GM12865 (cell line): Measurements from ENCODE around the gene RSF1.

Source experiments
- DNase-seq: peaks from one replicate; pipeline ENCODE4 v3.0.0; 2010; ENCODE audit warnings: low read depth
- H3K4me3 ChIP-seq: 2 replicates; pipeline ENCODE4 v1.5.1; 2011; ENCODE audit warnings: mild to moderate bottlenecking, low read depth, low read length, control low read depth
- CTCF ChIP-seq: IDR thresholded peaks from 2 replicates; pipeline ENCODE4 v1.5.1; 2011; ENCODE audit warnings: low read length, control low read depth, low read depth, inconsistent platforms; ENCODE audit not compliant: insufficient read depth; ENCODE audit errors: missing control alignments

The RSF1 gene

GRCh38 chr11:77819411-77819920 is 1.1 kb downstream of the RSF1 start:
- peak; percentile 12 for TF ChIP-seq CTCF
- H3K4me3 ChIP-seq, result peak overlapping the region; percentile 98
- peak; percentile 93 for DNase-seq

- no peak for DNase-seq
- no peak for TF ChIP-seq CTCF
- no peak overlapping the region for H3K4me3 ChIP-seq
These were observed 5.1 kb downstream of the RSF1 start for GRCh38 chr11:77815459-77815858.

- no peak overlapping the region for H3K4me3 ChIP-seq
- DNase-seq, result no peak
- TF ChIP-seq CTCF, result no peak
These were observed 5.7 kb downstream of the RSF1 start for GRCh38 chr11:77814848-77815247.

- TF ChIP-seq CTCF, result no peak
- H3K4me3 ChIP-seq, result no peak overlapping the region
- DNase-seq, result no peak
These were observed 7.3 kb downstream of the RSF1 start for GRCh38 chr11:77813256-77813655.

GRCh38 chr11:77806993-77807392 is 13.5 kb downstream of the RSF1 start:
- no peak overlapping the region for H3K4me3 ChIP-seq
- TF ChIP-seq CTCF, result no peak
- DNase-seq, result no peak

- no peak for TF ChIP-seq CTCF
- H3K4me3 ChIP-seq, result no peak overlapping the region
- DNase-seq, result no peak
These were observed 14.1 kb downstream of the RSF1 start for GRCh38 chr11:77806415-77806814.

GRCh38 chr11:77801477-77801876 is 19.0 kb downstream of the RSF1 start:
- no peak overlapping the region for H3K4me3 ChIP-seq
- TF ChIP-seq CTCF, result no peak
- DNase-seq, result no peak
